Gastroesophageal sphincter (tissue), 4 donors: ENCODE results near the gene RAI1. TPM values are rescaled to one million over a fixed set of nuclear protein-coding genes. Genes with fewer than 3 reads are reported as not detected.

Experiments used
- ATAC-seq: fragments of 150-250 bp; one replicate; pipeline ENCODE4 v1.9.1; 2016; ENCODE audit warnings: mild to moderate bottlenecking, moderate library complexity
- H3K27ac ChIP-seq, 4 donors: fragments of 200-600 bp; sonication (generic) in 3 of 4; 1 replicate in 3 of 4; 2 replicates in 1 of 4; pipeline ENCODE4 v1.5.1; 2016 to 2019
- H3K27me3 ChIP-seq: fragments of 200-600 bp; sonication (generic); one replicate; pipeline ENCODE4 v1.5.1; 2019
- H3K36me3 ChIP-seq, 2 donors: fragments of 200-600 bp; sonication (generic); one replicate each; pipeline ENCODE4 v1.5.1; 2019; ENCODE audit warnings: control low read depth in 1 of 2
- H3K4me1 ChIP-seq, 3 donors: fragments of 200-600 bp; sonication (generic); 1 replicate in 2 of 3; 2 replicates in 1 of 3; pipeline ENCODE4 v1.5.1; 2016 to 2019; ENCODE audit warnings: control low read depth in 2 of 3
- H3K4me3 ChIP-seq, 2 donors: fragments of 200-600 bp; sonication (generic); one replicate each; pipeline ENCODE4 v1.5.1; 2019; ENCODE audit warnings: mild to moderate bottlenecking in 1 of 2, moderate library complexity in 1 of 2
- H3K9me3 ChIP-seq, 3 donors: fragments of 200-600 bp; sonication (generic); one replicate each; pipeline ENCODE4 v1.5.1; 2017 to 2019; ENCODE audit warnings: control low read depth in 2 of 3
- CTCF ChIP-seq, 4 experiments: fragments of 200-600 bp in 2 of 4; fragments of 450-650 bp in 2 of 4; sonication (generic) in 1 of 4; IDR thresholded peaks; one replicate each; pipeline ENCODE4 v1.5.1; 2017 to 2019; ENCODE audit warnings: antibody characterized with exemption in 4 of 4, mild to moderate bottlenecking in 2 of 4, moderate library complexity in 2 of 4
- EP300 ChIP-seq: sonication (generic); formaldehyde crosslinking; IDR thresholded peaks from one replicate; pipeline ENCODE4 v1.6.1; 2017; ENCODE audit warnings: antibody characterized with exemption, mild to moderate bottlenecking
- POLR2A ChIP-seq, 2 donors: fragments of 450-650 bp; IDR thresholded peaks; one replicate each; pipeline ENCODE4 v1.6.1; 2017; ENCODE audit warnings: antibody characterized with exemption in 2 of 2, mild to moderate bottlenecking in 2 of 2, moderate library complexity in 1 of 2
- POLR2AphosphoS5 ChIP-seq: sonication (generic); formaldehyde crosslinking; IDR thresholded peaks from one replicate; pipeline ENCODE4 v1.6.1; 2017; ENCODE audit warnings: antibody characterized with exemption
- WGBS, 2 donors: methylation state at CpG; one replicate each; pipeline ENCODE4 v1.1.5; 2018; ENCODE audit warnings: low coverage in 1 of 2; 5-methylcytosine and 5-hydroxymethylcytosine counted together
- total RNA-seq, 4 donors: library from RNA; depleted of rRNA; stranded (reverse); fragments of >200 nt; gene quantifications; one replicate each; pipeline ENCODE4 v1.1.0, GENCODE V29; 2016

RAI1 gene
- total RNA-seq, 4 donors from 2014 or later, result 15.9 to 39.7 (median 28.3) TPM

GRCh38 chr17:17741349-17742023 is 60.2 kb downstream of the RAI1 start:
- H3K4me1 ChIP-seq, result peaks cover 3 to 75% (median 58%) of the 10 kb centered on the region in 3 donors
- H3K9me3 ChIP-seq, result no peaks in the 10 kb centered on the region
- H3K4me3 ChIP-seq, result peak overlapping the region in 1 of 2 donors; percentile 5
- H3K27ac ChIP-seq, result peak overlapping the region; percentile 30 to 82 (median 76)
- no peaks in the 10 kb centered on the region for H3K36me3 ChIP-seq
- ATAC-seq, result peak; percentile 53
- H3K27me3 ChIP-seq, result no peaks in the 10 kb centered on the region
- WGBS, 2 donors, result 9 to 28% methylated on average over 8 to 13 of the region's 18 CpGs
- TF ChIP-seq POLR2A (IDR thresholded peaks at IDR 0.05) (no peak), CTCF (IDR thresholded peaks at IDR 0.05) (peak in 3 of 4 experiments; percentile 42 to 55 (median 48)), EP300 (no peak), POLR2AphosphoS5 (no peak)

DNA sequence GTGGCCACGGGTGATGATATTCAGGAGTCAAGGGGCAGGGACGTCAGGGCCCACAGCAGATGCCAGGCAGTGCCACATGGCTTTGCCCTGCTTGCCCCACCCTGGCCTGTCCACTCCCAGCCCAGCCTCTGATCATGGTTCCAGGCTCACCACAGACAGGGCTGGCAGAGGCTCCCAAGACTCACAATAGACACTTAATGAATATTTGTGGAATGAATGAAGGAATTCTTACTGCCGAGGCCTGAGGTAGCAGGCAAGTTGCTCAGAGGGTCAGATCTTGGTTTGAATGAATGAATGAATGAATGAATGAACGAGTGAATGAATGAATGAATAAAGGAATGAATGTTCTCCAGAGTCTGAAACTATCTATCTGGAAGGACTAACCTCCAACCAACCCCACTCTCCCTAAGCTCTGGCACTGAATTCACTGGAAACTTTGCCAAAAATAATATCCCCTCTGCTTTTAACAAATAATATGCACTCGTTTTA is 60.9 kb downstream of the RAI1 start:
- 5 to 28% methylated on average over 2 to 3 of the region's 5 CpGs for WGBS, 2 donors
- no peak for TF ChIP-seq POLR2A (IDR thresholded peaks at IDR 0.05)
- no peak for TF ChIP-seq CTCF (IDR thresholded peaks at IDR 0.05)
- no peak for TF ChIP-seq EP300
- no peak for TF ChIP-seq POLR2AphosphoS5
- Histone ChIP-seq H3K9me3 (no peaks in the 10 kb centered on the region), H3K36me3 (no peaks in the 10 kb centered on the region), H3K27ac (peak overlapping the region in 3 of 4 donors; percentile 72 to 82 (median 80)), H3K4me3 (no peak overlapping the region), H3K4me1 (peaks cover 3 to 74% (median 58%) of the 10 kb centered on the region in 3 donors), H3K27me3 (no peaks in the 10 kb centered on the region)
- no peak for ATAC-seq

DNA sequence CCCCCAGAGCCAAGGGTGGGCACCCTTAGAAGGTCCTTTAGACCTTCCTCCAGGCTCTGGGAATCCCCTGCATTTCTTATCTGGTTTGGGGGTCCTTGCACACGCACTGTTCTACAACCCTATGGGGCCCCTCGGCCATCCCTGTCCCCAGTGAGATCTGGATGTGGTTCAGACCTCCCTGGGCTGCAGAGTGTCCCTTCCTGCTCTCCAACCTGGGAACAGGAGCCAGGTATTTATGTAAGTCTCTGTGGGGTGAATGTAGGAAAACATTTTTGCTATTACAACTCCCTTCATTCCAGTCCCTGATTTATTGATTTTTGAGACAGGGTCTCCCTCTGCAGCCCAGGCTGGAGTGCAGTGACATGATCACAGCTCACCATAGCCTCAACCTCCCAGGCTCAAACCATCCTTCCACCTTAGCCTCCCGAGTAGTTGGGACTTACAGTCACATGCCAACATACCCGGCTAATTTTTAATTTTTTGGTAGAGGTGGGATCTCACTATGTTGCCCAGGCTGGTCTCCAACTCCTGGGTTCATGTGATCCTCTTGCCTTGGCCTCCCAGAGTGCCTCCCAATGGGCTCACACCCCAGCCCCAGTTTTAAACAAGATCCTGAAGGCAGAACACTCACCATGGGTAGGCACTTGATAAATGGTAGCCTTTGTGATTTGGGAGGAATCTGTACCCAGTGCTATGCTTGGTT is 61.6 kb downstream of the RAI1 start:
- Histone ChIP-seq H3K9me3 (no peaks in the 10 kb centered on the region), H3K27ac (peak overlapping the region in 1 of 4 donors; percentile 82), H3K4me3 (no peak overlapping the region), H3K4me1 (peaks cover 3 to 72% (median 52%) of the 10 kb centered on the region in 3 donors), H3K36me3 (no peaks in the 10 kb centered on the region), H3K27me3 (no peaks in the 10 kb centered on the region)
- no peak for ATAC-seq
- TF ChIP-seq POLR2A (IDR thresholded peaks at IDR 0.05) (no peak), CTCF (IDR thresholded peaks at IDR 0.05) (no peak), EP300 (no peak)
- 40 to 60% methylated on average over 1 to 3 of the region's 4 CpGs for WGBS, 2 donors

DNA sequence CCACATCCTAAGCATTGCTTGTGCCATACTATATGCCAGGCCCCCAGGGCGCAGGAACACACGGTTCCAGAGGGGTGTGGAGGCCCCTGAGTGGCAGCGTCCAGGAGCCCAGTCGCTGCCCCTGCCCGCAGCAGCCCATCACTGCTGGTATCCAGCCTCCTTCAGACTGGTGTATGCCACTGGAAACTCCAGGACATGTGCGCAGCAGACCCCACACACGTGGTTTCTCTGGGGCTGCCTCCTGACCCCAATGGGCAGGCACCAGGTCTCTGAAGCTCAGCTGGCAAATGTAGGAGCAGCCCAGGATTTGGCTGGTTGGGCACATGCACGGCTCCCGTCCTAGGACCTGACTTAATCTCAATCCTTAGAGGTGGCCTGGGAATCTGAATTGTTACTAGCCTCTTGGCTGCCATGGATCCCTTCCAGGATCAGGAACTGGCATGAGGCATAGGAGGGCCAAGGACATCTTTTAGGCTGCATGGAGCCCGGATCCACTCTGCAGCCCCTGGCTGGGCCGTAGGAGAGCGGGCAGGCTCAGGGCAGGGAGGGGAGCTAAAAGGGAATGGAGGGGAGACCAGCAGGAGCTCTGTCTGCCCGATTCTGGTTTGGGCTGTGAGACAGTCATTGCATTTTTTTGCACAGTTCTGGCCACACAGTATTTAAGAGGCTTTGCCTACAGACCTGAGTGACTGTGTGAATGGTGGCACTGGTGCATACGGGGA is 62.3 kb downstream of the RAI1 start:
- Histone ChIP-seq H3K4me1 (peaks cover 3 to 67% (median 45%) of the 10 kb centered on the region in 3 donors), H3K27me3 (no peaks in the 10 kb centered on the region), H3K27ac (no peak overlapping the region), H3K9me3 (no peaks in the 10 kb centered on the region), H3K4me3 (no peak overlapping the region), H3K36me3 (no peaks in the 10 kb centered on the region)
- TF ChIP-seq POLR2AphosphoS5, result no peak
- no peak for TF ChIP-seq EP300
- TF ChIP-seq POLR2A (IDR thresholded peaks at IDR 0.05), result no peak
- no peak for TF ChIP-seq CTCF (IDR thresholded peaks at IDR 0.05)
- no peak for ATAC-seq
- WGBS, 2 donors, result 85% methylated on average over 5 of the region's 14 CpGs; no CpG with 5 or more reads in 1 of the 2 donors
